Hematopoietic multipotent progenitor cell (in vitro differentiated cells): ENCODE data around the gene FRMD5. TPM values are rescaled to one million over a fixed set of nuclear protein-coding genes. Genes with fewer than 3 reads are reported as not detected.
A peak's percentile ranks its signal among the peaks of the same experiment; 100 is the strongest.

Experiments used
- DNase-seq, 3 donors: peaks; one replicate each; pipeline ENCODE4 v3.0.0-alpha.2; 2011 to 2015; ENCODE audit warnings: low read depth in 2 of 3, low spot score in 2 of 3
- total RNA-seq: library from RNA; depleted of rRNA; stranded (reverse); fragments of >200 nt; gene quantifications from one replicate; pipeline ENCODE4 v1.2.3, GENCODE V29; 2012

FRMD5 gene
- total RNA-seq, 1 donor, result not detected

GRCh38 chr15:43939070-43939469 lies 256.0 kb downstream of the FRMD5 start:
- peak in 2 of 3 donors; percentile 2 to 25 for DNase-seq

- DNase-seq, result no peak
These were observed 260.6 kb downstream of the FRMD5 start for GRCh38 chr15:43934480-43934879.

GRCh38 chr15:43932907-43933306 lies 262.2 kb downstream of the FRMD5 start:
- no peak for DNase-seq

- no peak for DNase-seq
These were observed 263.2 kb downstream of the FRMD5 start for GRCh38 chr15:43931790-43932435.

- no peak for DNase-seq
These were observed 264.0 kb downstream of the FRMD5 start for GRCh38 chr15:43931119-43931518.

GRCh38 chr15:43930556-43930955 lies 264.5 kb downstream of the FRMD5 start:
- no peak for DNase-seq

- DNase-seq, result no peak
These were observed 265.0 kb downstream of the FRMD5 start for GRCh38 chr15:43930079-43930478.

- no peak for DNase-seq
These were observed 266.9 kb downstream of the FRMD5 start for GRCh38 chr15:43928152-43928551.

- no peak for DNase-seq
These were observed 267.9 kb downstream of the FRMD5 start for GRCh38 chr15:43927203-43927602.

- no peak for DNase-seq
These were observed 271.5 kb downstream of the FRMD5 start for GRCh38 chr15:43923553-43923952.

- no peak for DNase-seq
These were observed 273.1 kb downstream of the FRMD5 start for GRCh38 chr15:43922021-43922420.

GRCh38 chr15:43920815-43921214 lies 274.3 kb downstream of the FRMD5 start:
- no peak for DNase-seq

- DNase-seq, result no peak
These were observed 274.8 kb downstream of the FRMD5 start for GRCh38 chr15:43920254-43920600.

- no peak for DNase-seq
These were observed 275.4 kb downstream of the FRMD5 start for GRCh38 chr15:43919540-43920253.

- no peak for DNase-seq
These were observed 276.4 kb downstream of the FRMD5 start for GRCh38 chr15:43918717-43919116.

- DNase-seq, result no peak
These were observed 278.8 kb downstream of the FRMD5 start for GRCh38 chr15:43916326-43916660.

- DNase-seq, result no peak
These were observed 279.3 kb downstream of the FRMD5 start for GRCh38 chr15:43915631-43916325.

- no peak for DNase-seq
These were observed 281.1 kb downstream of the FRMD5 start for GRCh38 chr15:43913941-43914340.

GRCh38 chr15:43913026-43913780 lies 281.9 kb downstream of the FRMD5 start:
- DNase-seq, result no peak

- DNase-seq, result no peak
These were observed 282.9 kb downstream of the FRMD5 start for GRCh38 chr15:43912208-43912607.

GRCh38 chr15:43911235-43911781 lies 283.8 kb downstream of the FRMD5 start:
- DNase-seq, result no peak
